ENCODE results near the gene KCTD1.

KCTD1 gene

GRCh38 chr18:26548415-26549262 lies at the start of gene KCTD1:
Gene KCTD1, minus strand, starts transcription at chr18:26548553. Its CDS starts 17 bp downstream, at chr18:26548536.
- peak; percentile 71 to 75 for DNase-seq

DNA sequence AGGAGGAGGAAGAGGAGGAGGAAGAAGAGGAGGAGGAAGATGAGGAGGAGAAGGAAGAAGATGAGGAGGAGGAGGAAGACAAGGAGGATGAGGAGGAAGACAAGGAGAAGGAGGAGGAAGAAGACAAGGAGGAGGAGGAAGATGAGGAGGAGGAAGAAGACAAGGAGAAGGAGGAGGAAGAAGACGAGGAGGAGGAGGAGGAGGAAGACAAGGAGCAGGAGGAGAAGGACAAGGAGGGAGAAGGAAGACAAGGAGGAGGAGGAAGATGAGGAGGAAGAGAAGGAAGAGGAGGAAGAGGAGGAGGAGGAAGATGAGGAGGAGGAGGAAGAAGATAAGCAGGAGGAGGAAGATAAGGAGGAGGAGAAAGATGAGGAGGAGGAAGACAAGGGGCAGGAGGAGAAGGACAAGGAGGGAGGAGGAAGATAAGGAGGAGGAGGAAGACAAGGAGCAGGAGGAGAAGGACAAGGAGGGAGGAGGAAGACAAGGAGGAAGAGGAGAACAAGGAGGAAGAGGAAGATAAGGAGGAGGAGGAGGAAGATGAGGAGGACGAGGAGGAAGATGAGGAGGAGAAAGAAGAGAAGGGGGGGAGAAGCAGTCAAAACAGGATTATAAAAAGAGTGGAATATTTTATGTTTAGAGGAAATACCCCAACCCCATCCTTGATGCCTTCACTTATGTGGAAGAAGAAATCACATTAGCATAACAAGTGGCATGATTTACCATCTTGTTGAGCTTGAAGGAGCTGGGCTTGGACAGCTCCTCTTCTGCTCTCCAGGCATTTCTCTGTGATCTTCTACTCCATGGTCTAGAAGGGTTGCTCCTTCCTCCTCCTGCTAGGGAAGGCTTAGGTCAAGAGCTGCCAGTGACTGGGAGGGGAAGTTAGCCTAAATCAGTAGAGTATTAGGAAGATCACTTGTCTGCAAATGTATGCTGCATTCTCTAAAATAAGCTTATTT lies 45.3 kb upstream of the KCTD1 start:
- no peak for DNase-seq

GRCh38 chr18:26584745-26585144 lies 36.4 kb upstream of the KCTD1 start:
- DNase-seq = no peak

GRCh38 chr18:26579941-26580618 lies 31.7 kb upstream of the KCTD1 start:
- no peak for DNase-seq

DNA sequence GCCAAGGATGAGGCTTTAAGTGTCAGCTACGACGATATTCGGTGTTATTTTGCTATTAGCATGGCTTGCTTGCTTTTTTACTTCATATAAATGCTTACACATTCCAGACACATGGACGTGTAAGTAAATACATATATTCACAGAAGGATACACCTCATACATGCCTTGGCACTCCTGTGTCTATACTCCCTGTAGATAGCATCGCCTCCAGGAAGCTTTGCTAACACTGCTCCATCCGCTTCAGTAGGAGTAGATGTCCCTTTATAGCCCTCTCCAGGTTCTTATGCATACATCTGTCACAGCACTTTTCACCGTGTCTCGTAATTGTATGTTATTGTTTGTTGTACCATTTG lies 27.5 kb upstream of the KCTD1 start:
- DNase-seq = no peak

DNA sequence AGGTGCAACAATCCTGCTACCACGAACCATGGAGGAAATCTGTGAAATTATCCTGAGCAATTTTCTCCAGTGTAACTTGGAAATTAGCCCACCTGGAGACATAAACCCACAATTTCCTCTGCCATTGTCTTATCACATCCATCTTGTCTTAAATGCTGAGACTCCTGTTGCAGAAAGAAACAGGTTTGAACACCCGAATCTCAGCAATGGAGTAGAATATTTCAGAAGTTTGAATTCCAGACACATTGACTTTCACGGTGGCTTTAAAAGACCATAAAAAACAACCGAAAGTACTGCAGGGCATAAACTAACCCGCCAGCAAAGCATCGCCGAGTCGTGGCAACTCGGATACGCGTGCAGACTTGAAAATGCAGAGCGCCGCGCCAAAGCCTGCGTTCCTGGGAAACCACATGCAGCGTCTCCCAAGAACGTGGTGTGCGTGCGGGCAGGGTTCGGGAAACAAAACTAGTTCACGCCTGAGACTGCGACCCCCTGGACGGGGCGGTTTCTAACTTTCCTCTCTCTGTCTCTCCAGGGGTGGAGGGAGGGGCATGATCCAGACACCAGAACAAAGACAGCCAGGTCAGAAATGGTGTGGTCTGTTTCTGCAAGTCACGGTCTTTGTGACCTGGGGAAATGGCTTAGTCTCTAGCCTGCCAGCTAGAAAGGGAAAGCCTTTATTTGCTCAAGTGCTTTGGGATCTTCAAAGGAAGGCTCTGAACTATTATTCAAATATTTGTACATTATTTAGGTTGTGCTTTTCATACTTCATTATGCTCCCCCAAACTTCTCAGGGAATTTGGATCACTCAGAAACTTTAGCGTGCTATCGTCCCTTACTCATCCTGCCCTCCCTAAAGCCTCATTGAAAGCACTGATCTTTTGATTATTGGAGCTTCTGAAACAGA lies 26.9 kb upstream of the KCTD1 start:
- DNase-seq = no peak

- DNase-seq = no peak
Observed at GRCh38 chr18:26568926-26569665, 20.7 kb upstream of the KCTD1 start.

DNA sequence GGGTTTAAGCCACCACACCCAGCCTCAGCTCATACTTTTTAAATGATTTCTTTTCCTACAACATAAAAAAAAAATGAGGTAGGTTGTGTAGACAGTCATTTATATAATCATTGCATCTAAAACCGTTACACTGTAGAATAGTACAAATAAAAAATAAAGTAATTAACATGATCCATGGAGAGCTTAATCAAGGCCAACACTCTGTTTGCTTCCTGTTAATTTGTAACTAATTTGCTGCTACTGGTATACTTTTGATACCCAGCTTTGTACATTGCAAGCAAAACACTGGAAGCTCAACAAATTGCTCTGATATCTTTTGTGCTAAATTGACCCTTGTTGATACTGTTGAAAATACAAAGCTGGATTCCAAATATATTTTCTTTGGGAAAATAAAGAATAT lies 20.2 kb upstream of the KCTD1 start:
- no peak for DNase-seq

- DNase-seq = no peak
Observed at GRCh38 chr18:26566874-26567555, 18.7 kb upstream of the KCTD1 start.

DNA sequence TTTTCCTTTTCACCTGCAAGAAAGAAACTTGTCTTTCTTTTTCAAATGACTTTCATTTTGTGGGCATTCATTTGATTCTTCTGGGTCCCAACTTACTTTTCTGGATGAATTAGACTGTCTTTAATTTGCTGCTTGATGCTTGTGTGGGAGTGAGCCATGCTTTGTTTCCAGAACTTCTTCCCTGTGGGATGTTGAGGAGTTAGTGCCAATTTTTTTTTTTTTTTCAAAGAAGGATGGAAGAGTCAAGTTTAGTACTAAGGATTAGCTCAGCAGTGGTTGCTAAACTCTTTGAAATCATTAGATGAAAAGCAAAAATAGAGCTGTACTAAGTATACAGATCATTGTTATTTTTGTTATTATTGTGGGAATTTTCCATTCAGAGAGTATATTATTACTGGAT lies 17.2 kb upstream of the KCTD1 start:
- no peak for DNase-seq

DNA sequence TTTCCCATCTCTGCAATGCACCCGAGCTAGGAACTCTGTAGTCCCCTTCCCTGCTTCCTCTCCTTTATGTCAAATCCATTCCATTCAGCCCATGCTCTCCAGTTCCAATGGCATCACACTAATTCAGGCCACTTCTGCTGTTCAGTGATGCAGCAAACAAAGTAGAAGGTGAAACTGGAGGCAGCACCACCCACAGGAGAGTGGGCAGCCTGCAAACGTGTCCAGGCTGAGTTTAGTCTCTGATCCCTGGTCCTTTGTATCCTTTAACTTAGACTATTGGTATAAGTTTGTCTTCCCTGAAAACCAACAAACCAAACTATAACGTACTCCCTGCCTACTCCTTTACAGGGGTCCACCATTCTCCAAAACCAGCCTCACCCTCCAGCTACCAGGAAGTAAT lies 14.7 kb upstream of the KCTD1 start:
- no peak for DNase-seq

DNA sequence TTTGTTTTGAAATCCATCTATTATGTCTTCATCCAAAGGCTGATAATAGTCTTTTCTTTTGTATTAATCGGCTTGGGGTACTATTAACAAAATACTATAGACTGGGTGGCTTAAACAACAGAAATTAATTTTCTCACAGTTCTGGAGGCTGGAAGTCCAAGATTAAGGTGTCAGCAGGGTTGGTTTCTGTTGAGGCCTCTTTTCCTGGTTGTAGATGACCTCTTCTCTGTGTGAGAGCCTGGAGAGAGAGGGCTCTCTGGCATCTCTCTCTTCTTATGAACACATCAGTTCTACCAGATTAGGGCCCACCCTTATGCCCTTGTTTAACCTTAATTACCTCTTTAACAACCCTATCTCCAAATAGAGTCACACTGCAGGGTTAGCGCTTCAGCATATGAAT lies 14.2 kb upstream of the KCTD1 start:
- DNase-seq = no peak

- DNase-seq = no peak
Observed at GRCh38 chr18:26561769-26562168, 13.4 kb upstream of the KCTD1 start.

DNA sequence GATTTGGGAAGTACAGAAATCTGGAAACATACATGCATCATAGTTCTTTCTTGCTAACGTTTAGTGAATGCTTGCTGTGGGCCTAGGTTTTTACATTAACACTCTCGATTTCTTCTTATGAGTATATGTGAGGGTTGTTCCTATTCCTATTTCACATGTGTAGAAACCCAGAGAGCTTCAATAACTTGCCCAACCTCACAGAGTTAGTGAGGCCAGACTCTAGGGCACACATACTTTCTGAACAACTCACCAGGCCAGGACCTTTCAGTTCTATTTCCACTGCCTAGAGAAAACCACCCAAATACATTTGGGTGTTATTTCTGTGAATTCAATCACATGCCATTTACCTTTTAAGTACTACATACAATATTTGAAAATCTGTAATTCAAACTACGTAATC lies 8.2 kb upstream of the KCTD1 start:
- DNase-seq = no peak

- DNase-seq = no peak
Observed at GRCh38 chr18:26555804-26556553, 7.6 kb upstream of the KCTD1 start.

- DNase-seq = no peak
Observed at GRCh38 chr18:26553943-26554342, 5.6 kb upstream of the KCTD1 start.

DNA sequence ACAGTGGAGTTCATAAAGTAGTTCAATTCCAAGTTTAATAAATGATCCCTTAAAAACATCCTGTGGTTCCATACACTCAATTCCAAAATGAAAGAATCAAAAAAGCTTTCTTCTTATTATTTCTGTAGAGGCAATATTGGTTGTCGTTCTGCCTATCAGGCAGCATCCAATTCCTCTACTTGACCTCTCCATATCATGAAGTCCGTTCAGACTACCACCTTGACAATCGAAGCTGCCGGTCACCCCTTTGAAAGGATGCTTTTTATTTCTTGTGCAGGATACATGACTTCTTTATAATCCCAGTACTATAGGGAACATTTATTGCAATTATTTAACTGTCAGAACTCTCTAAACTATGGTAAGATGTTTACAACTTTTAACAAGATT lies 3.3 kb upstream of the KCTD1 start:
- DNase-seq = no peak

DNA sequence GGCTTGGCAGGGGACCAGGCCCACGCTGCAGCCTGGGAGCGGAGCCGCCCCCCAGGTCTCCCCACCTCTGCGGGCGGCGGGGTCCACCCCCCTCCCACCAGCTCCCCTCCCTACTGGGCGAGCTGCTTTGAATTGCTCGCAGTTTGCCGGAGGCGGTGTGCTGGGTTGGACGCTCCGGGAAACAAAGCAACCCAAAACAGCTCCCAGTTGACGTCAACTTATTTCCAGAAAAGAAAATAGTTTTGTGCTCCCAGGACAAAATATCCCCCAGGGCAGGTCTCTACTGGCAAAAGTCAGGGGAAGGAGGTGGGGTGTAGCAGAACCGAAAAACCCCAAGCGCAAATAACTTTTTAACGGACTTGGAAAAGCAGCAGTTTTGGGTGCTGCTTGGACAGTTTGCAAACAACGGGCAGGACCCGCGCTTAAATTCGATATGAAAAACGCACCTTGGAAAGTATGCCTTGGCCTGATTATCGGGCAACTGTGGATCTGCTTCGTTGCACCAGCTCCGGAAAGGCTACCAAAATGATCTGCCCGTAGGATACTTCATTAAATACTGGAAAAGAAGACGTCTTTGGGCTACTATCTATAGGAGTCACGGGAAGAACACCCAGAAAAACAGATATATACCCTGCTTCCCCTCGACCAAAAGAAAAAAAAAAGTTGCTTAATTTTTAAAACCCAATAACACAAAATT lies 2.8 kb upstream of the KCTD1 start:
- no peak for DNase-seq
